ENCODE results near the gene AOPEP. TPM values are rescaled to one million over a fixed set of nuclear protein-coding genes. Genes with fewer than 3 reads are reported as not detected.

The AOPEP gene
- polyA plus RNA-seq, 2 of the 4 experiments (the other 2 are of a cell fraction): 226 to 266 TPM

- peaks cover 90% of the 10 kb centered on the region for H3K4me1 ChIP-seq
- H3K9me3 ChIP-seq: no peaks in the 10 kb centered on the region
- WGBS (ENCODE audit: missing lambda C conversion rate): 0% methylated on average over 4 of the region's 4 CpGs
- FAIRE-seq (no peak), DNase-seq (ENCODE audit: low read depth in 1 of 2, low spot score in 1 of 2) (no peak), ATAC-seq (peak in 1 of 2 experiments; percentile 5; a peak in 3 of 6 replicates)
- ChIA-PET CTCF (interaction anchor here (0.9 to 7.8 kb wide), 8 partner anchors 10 to 220 kb away, joined by 3 to 48 read pairs (median 4); no protein-coding TSS in a partner anchor), POLR2A (interaction anchor here (1.0 to 4.0 kb wide), 10 partner anchors 8 to 175 kb away, joined by 3 to 17 read pairs (median 5); partner anchors contain the start of gene AOPEP)
- H3K4me3 ChIP-seq: peak overlapping the region; percentile 24
- H3K27ac ChIP-seq: peak overlapping the region; percentile 97 to 99
- H3K4me2 ChIP-seq: peak overlapping the region; percentile 89
- TF ChIP-seq KDM1A (IDR thresholded peaks at IDR 0.05; ENCODE audit: low read depth): no peak
- TF ChIP-seq KDM5A (IDR thresholded peaks at IDR 0.05): no peak
- no peak for TF ChIP-seq NPAS2 (CRISPR knock-in tag; IDR thresholded peaks at IDR 0.05; ENCODE audit: borderline replicate concordance)
- no peak for TF ChIP-seq HEYL (CRISPR knock-in tag; IDR thresholded peaks at IDR 0.05)
- no peak for TF ChIP-seq RAD21 (conservative IDR thresholded peaks at IDR 0.05 in 1 of 2, IDR thresholded peaks at IDR 0.05 in 1 of 2)
- no peak for TF ChIP-seq CHD4 (IDR thresholded peaks at IDR 0.05; ENCODE audit: borderline replicate concordance)
- no peak; the same call in 2 of the 3 replicates for TF ChIP-seq SMC3 (IDR thresholded peaks at IDR 0.05)
- no peak for TF ChIP-seq EHMT2 (IDR thresholded peaks at IDR 0.05; ENCODE audit: low read depth)
- no peak for TF ChIP-seq POLR2AphosphoS2 (conservative IDR thresholded peaks at IDR 0.05; ENCODE audit: low read length)
- no peak for TF ChIP-seq TFCP2L1 (CRISPR knock-in tag; IDR thresholded peaks at IDR 0.05)
- TF ChIP-seq FOSL2 (IDR thresholded peaks at IDR 0.05): no peak; the same call in 1 of the 2 replicates
- TF ChIP-seq FOSL2 (CRISPR knock-in tag; IDR thresholded peaks at IDR 0.05): peak; percentile 71; the same call in 1 of the 2 replicates
- 0 out of 2 replicates have a peak, but pooled peaks have one; percentile 42 for TF ChIP-seq HOXA7 (CRISPR knock-in tag; IDR thresholded peaks at IDR 0.05)
- peak; percentile 76 for TF ChIP-seq JUNB (IDR thresholded peaks at IDR 0.05)
- no peak for TF ChIP-seq USF2 (IDR thresholded peaks at IDR 0.05)
- no peak for TF ChIP-seq TP53 (CRISPR knock-in tag; IDR thresholded peaks at IDR 0.05)
- no peak for TF ChIP-seq BCL3 (IDR thresholded peaks at IDR 0.05)
- TF ChIP-seq MYC (IDR thresholded peaks at IDR 0.05; ENCODE audit: borderline replicate concordance, low read length): no peak
- TF ChIP-seq PHF8 (IDR thresholded peaks at IDR 0.05; ENCODE audit: borderline replicate concordance, low read depth): no peak
- TF ChIP-seq ZFP36 (IDR thresholded peaks at IDR 0.05; ENCODE audit: borderline replicate concordance, partially characterized antibody): no peak
- no peak for TF ChIP-seq NFE2L2 (conservative IDR thresholded peaks at IDR 0.05; ENCODE audit: low read length)
- no peak for TF ChIP-seq BHLHE40 (IDR thresholded peaks at IDR 0.05; ENCODE audit: low read depth, low read length)
- no peak for TF ChIP-seq CBX8 (IDR thresholded peaks at IDR 0.05)
- 0 out of 2 replicates have a peak, but pooled peaks have one; percentile 5 for TF ChIP-seq GATA3 (IDR thresholded peaks at IDR 0.05; ENCODE audit: borderline replicate concordance)
- no peak for TF ChIP-seq HDAC2 (IDR thresholded peaks at IDR 0.05)
- TF ChIP-seq REST (IDR thresholded peaks at IDR 0.05): no peak
- no peak for TF ChIP-seq MAZ (IDR thresholded peaks at IDR 0.05; ENCODE audit: borderline replicate concordance, low read depth, low read length)
- no peak for TF ChIP-seq CHD2 (IDR thresholded peaks at IDR 0.05; ENCODE audit: low read length, partially characterized antibody)
- TF ChIP-seq E2F6 (IDR thresholded peaks at IDR 0.05; ENCODE audit: borderline replicate concordance, low read depth): no peak
- no peak for TF ChIP-seq MAX (IDR thresholded peaks at IDR 0.05)
- TF ChIP-seq SREBF2 (IDR thresholded peaks at IDR 0.05): no peak
- TF ChIP-seq ELK1 (IDR thresholded peaks at IDR 0.05; ENCODE audit: low read depth, low read length): no peak
- peak in 1 of 2 experiments; percentile 46; a peak in 3 of 5 replicates for TF ChIP-seq JUN (IDR thresholded peaks at IDR 0.05)
- no peak for TF ChIP-seq RFX5 (IDR thresholded peaks at IDR 0.05)
- TF ChIP-seq PBX3 (IDR thresholded peaks at IDR 0.05): no peak
These were observed 174.5 kb downstream of the AOPEP start for GRCh38 chr9:94901019-94901363.
